ENCODE measurements around the gene GRIN1.

GRIN1 gene

GRCh38 chr9:137179761-137180160 is 40.8 kb downstream of the GRIN1 start:
- TF ChIP-seq CTCF (IDR thresholded peaks at IDR 0.05; ENCODE audit: insufficient read depth, low read length, poor library complexity, severe bottlenecking), result no peak
- DNase-seq (ENCODE audit: extremely low read depth, insufficient read length), result no peak
- Histone ChIP-seq H3K36me3 (ENCODE audit: control insufficient read depth, insufficient read depth, low read length) (peaks cover 37% of the 10 kb centered on the region), H3K27me3 (replicated peaks; ENCODE audit: control insufficient read depth, insufficient read depth, low read length) (no peaks in the 10 kb centered on the region), H3K4me3 (replicated peaks; ENCODE audit: low read depth, low read length) (no peak overlapping the region)

GRCh38 chr9:137180491-137180890 is 41.5 kb downstream of the GRIN1 start:
- Histone ChIP-seq H3K36me3 (ENCODE audit: control insufficient read depth, insufficient read depth, low read length) (peaks cover 38% of the 10 kb centered on the region), H3K27me3 (replicated peaks; ENCODE audit: control insufficient read depth, insufficient read depth, low read length) (no peaks in the 10 kb centered on the region), H3K4me3 (replicated peaks; ENCODE audit: low read depth, low read length) (no peak overlapping the region)
- TF ChIP-seq CTCF (IDR thresholded peaks at IDR 0.05; ENCODE audit: insufficient read depth, low read length, poor library complexity, severe bottlenecking), result no peak
- no peak for DNase-seq (ENCODE audit: extremely low read depth, insufficient read length)

GRCh38 chr9:137181680-137182079 is 42.7 kb downstream of the GRIN1 start:
- no peak for DNase-seq (ENCODE audit: extremely low read depth, insufficient read length)
- no peak for TF ChIP-seq CTCF (IDR thresholded peaks at IDR 0.05; ENCODE audit: insufficient read depth, low read length, poor library complexity, severe bottlenecking)
- Histone ChIP-seq H3K36me3 (ENCODE audit: control insufficient read depth, insufficient read depth, low read length) (peaks cover 40% of the 10 kb centered on the region), H3K4me3 (replicated peaks; ENCODE audit: low read depth, low read length) (no peak overlapping the region), H3K27me3 (replicated peaks; ENCODE audit: control insufficient read depth, insufficient read depth, low read length) (no peaks in the 10 kb centered on the region)

GRCh38 chr9:137182836-137183235 is 43.9 kb downstream of the GRIN1 start:
- no peak for TF ChIP-seq CTCF (IDR thresholded peaks at IDR 0.05; ENCODE audit: insufficient read depth, low read length, poor library complexity, severe bottlenecking)
- Histone ChIP-seq H3K4me3 (replicated peaks; ENCODE audit: low read depth, low read length) (no peak overlapping the region), H3K27me3 (replicated peaks; ENCODE audit: control insufficient read depth, insufficient read depth, low read length) (no peaks in the 10 kb centered on the region), H3K36me3 (ENCODE audit: control insufficient read depth, insufficient read depth, low read length) (peaks cover 43% of the 10 kb centered on the region)
- DNase-seq (ENCODE audit: extremely low read depth, insufficient read length), result no peak

- no peak for TF ChIP-seq CTCF (IDR thresholded peaks at IDR 0.05; ENCODE audit: insufficient read depth, low read length, poor library complexity, severe bottlenecking)
- no peaks in the 10 kb centered on the region for H3K27me3 ChIP-seq (replicated peaks; ENCODE audit: control insufficient read depth, insufficient read depth, low read length)
- peaks cover 41% of the 10 kb centered on the region for H3K36me3 ChIP-seq (ENCODE audit: control insufficient read depth, insufficient read depth, low read length)
- DNase-seq (ENCODE audit: extremely low read depth, insufficient read length), result no peak
- H3K4me3 ChIP-seq (replicated peaks; ENCODE audit: low read depth, low read length), result no peak overlapping the region
These were observed 45.1 kb downstream of the GRIN1 start for GRCh38 chr9:137183980-137184595.
